WERI-Rb-1 (cell line): Measurements from ENCODE around the gene DRD1.
A peak's percentile ranks its signal among the peaks of the same experiment; 100 is the strongest.

Experiments
- DNase-seq: peaks from one replicate; pipeline ENCODE4 v3.0.0-alpha.2; 2020
- H3K27ac ChIP-seq: fragments of 250-450 bp; sonication (Bioruptor Pico); 2 replicates; pipeline ENCODE4 v1.5.1; 2020; ENCODE audit warnings: mild to moderate bottlenecking, moderate library complexity
- H3K27me3 ChIP-seq: fragments of 250-450 bp; sonication (Bioruptor Pico); 2 replicates; pipeline ENCODE4 v1.5.1; 2021; ENCODE audit warnings: mild to moderate bottlenecking, low read depth, moderate library complexity; ENCODE audit not compliant: insufficient read depth, severe bottlenecking
- H3K36me3 ChIP-seq: fragments of 250-450 bp; sonication (Bioruptor Pico); 2 replicates; pipeline ENCODE4 v1.5.1; 2020; ENCODE audit warnings: mild to moderate bottlenecking, moderate library complexity
- H3K4me3 ChIP-seq: 2 replicates; pipeline ENCODE4 v1.5.1; 2011; ENCODE audit warnings: low read depth, mild to moderate bottlenecking, control low read depth, low read length
- H3K9me3 ChIP-seq: fragments of 250-450 bp; sonication (Bioruptor Pico); 2 replicates; pipeline ENCODE4 v1.5.1; 2021; ENCODE audit warnings: mild to moderate bottlenecking, moderate library complexity; ENCODE audit not compliant: severe bottlenecking
- CTCF ChIP-seq: IDR thresholded peaks from 2 replicates; pipeline ENCODE4 v1.5.1; 2011; ENCODE audit warnings: low read depth, mild to moderate bottlenecking, control low read depth, inconsistent platforms, low read length

Gene DRD1

GRCh38 chr5:175487514-175488222 is 43.7 kb upstream of the DRD1 start:
- DNase-seq = peak; percentile 61
- Histone ChIP-seq H3K9me3 (no peaks in the 10 kb centered on the region), H3K36me3 (peaks cover 73% of the 10 kb centered on the region), H3K27me3 (no peaks in the 10 kb centered on the region), H3K4me3 (no peak overlapping the region), H3K27ac (peak overlapping the region; percentile 49)
- TF ChIP-seq CTCF = no peak

GRCh38 chr5:175485631-175486030 is 41.6 kb upstream of the DRD1 start:
- Histone ChIP-seq H3K9me3 (no peaks in the 10 kb centered on the region), H3K4me3 (no peak overlapping the region), H3K27ac (no peak overlapping the region), H3K36me3 (peaks cover 78% of the 10 kb centered on the region), H3K27me3 (no peaks in the 10 kb centered on the region)
- no peak for DNase-seq
- TF ChIP-seq CTCF = no peak

GRCh38 chr5:175484829-175485228 is 40.8 kb upstream of the DRD1 start:
- no peaks in the 10 kb centered on the region for H3K27me3 ChIP-seq
- no peak overlapping the region for H3K4me3 ChIP-seq
- TF ChIP-seq CTCF = no peak
- H3K27ac ChIP-seq = no peak overlapping the region
- no peak for DNase-seq
- peaks cover 78% of the 10 kb centered on the region for H3K36me3 ChIP-seq
- no peaks in the 10 kb centered on the region for H3K9me3 ChIP-seq

- H3K27ac ChIP-seq = no peak overlapping the region
- DNase-seq = no peak
- H3K9me3 ChIP-seq = no peaks in the 10 kb centered on the region
- no peaks in the 10 kb centered on the region for H3K27me3 ChIP-seq
- no peak for TF ChIP-seq CTCF
- H3K4me3 ChIP-seq = no peak overlapping the region
- peaks cover 76% of the 10 kb centered on the region for H3K36me3 ChIP-seq
Measured at GRCh38 chr5:175484322-175484721, 40.3 kb upstream of the DRD1 start.

GRCh38 chr5:175483337-175483736 is 39.4 kb upstream of the DRD1 start:
- no peak for DNase-seq
- Histone ChIP-seq H3K36me3 (peaks cover 66% of the 10 kb centered on the region), H3K9me3 (no peaks in the 10 kb centered on the region)

More at GRCh38 chr5:175483337-175483736, 39.4 kb upstream of the DRD1 start:
- Histone ChIP-seq H3K4me3 (no peak overlapping the region), H3K27me3 (no peaks in the 10 kb centered on the region), H3K27ac (no peak overlapping the region)
- no peak for TF ChIP-seq CTCF
